Spinal cord (tissue), 10 donors: Measurements from ENCODE around the gene CYP4A22. TPM values are rescaled to one million over a fixed set of nuclear protein-coding genes. Genes with fewer than 3 reads are reported as not detected.

Experiments used
- DNase-seq, 6 donors: peaks; one replicate each; pipeline versions ENCODE4 v3.0.0 to v3.0.0-alpha.2; 2013 to 2015; ENCODE audit warnings: low spot score in 6 of 6, low read depth in 4 of 6
- H3K27ac ChIP-seq: one replicate; pipeline ENCODE4 v1.5.1; 2013; ENCODE audit warnings: low read depth, low read length, control low read depth
- H3K27me3 ChIP-seq: one replicate; pipeline ENCODE4 v1.6.1; 2013; ENCODE audit warnings: low read length; ENCODE audit not compliant: control insufficient read depth, insufficient read depth
- H3K36me3 ChIP-seq: one replicate; pipeline ENCODE4 v1.6.1; 2013; ENCODE audit warnings: low read length; ENCODE audit not compliant: control insufficient read depth, insufficient read depth
- H3K4me1 ChIP-seq: one replicate; pipeline ENCODE4 v1.6.1; 2013; ENCODE audit warnings: low read length; ENCODE audit not compliant: control insufficient read depth, insufficient read depth
- H3K4me3 ChIP-seq: one replicate; pipeline ENCODE4 v1.5.1; 2013; ENCODE audit warnings: low read depth, low read length, control low read depth
- H3K9me3 ChIP-seq: one replicate; pipeline ENCODE4 v1.6.1; 2013; ENCODE audit warnings: low read length; ENCODE audit not compliant: control insufficient read depth, insufficient read depth
- WGBS: methylation state at CpG from one replicate; pipeline ENCODE4 v1.1.5; 2013; ENCODE audit warnings: missing lambda C conversion rate; ENCODE audit not compliant: insufficient coverage; 5-methylcytosine and 5-hydroxymethylcytosine counted together
- polyA plus RNA-seq, 2 donors: library from polyadenylated mRNA; unstranded; fragments of 120-200 nt; gene quantifications; one replicate each; pipeline ENCODE4 v1.2.1, GENCODE V29; 2013; ENCODE audit not compliant: insufficient read length in 2 of 2
- total RNA-seq, 2 donors: library from RNA; depleted of rRNA in 1 of 2; stranded (reverse); fragments of 120-200 nt in 1 of 2; fragments of >200 nt in 1 of 2; gene quantifications; one replicate each; pipeline versions ENCODE4 v1.2.3 to v1.2.4, GENCODE V29; 2013 to 2014
- donor health status: healthy.

Gene CYP4A22
- total and polyA plus RNA-seq, 4 donors = 0.22 to 1.0 (median 0.55) TPM; not detected in 1

GRCh38 chr1:47183308-47184089, 46.3 kb downstream of the CYP4A22 start:
- no peak for DNase-seq
- Histone ChIP-seq H3K27me3 (peaks cover 20% of the 10 kb centered on the region), H3K4me1 (peaks cover 27% of the 10 kb centered on the region), H3K36me3 (no peaks in the 10 kb centered on the region), H3K9me3 (no peaks in the 10 kb centered on the region), H3K4me3 (no peak overlapping the region), H3K27ac (no peak overlapping the region)
- 76% methylated on average over 10 of the region's 11 CpGs for WGBS

GRCh38 chr1:47184090-47184821, 47.0 kb downstream of the CYP4A22 start:
- DNase-seq = no peak
- Histone ChIP-seq H3K4me3 (no peak overlapping the region), H3K9me3 (no peaks in the 10 kb centered on the region), H3K36me3 (no peaks in the 10 kb centered on the region), H3K4me1 (peaks cover 19% of the 10 kb centered on the region), H3K27me3 (peaks cover 20% of the 10 kb centered on the region), H3K27ac (no peak overlapping the region)
- 82% methylated on average over 4 of the region's 5 CpGs for WGBS

- Histone ChIP-seq H3K27me3 (peaks cover 16% of the 10 kb centered on the region), H3K4me1 (peaks cover 15% of the 10 kb centered on the region), H3K4me3 (no peak overlapping the region), H3K36me3 (no peaks in the 10 kb centered on the region), H3K27ac (no peak overlapping the region), H3K9me3 (no peaks in the 10 kb centered on the region)
- DNase-seq = no peak
- 74% methylated on average over 14 of the region's 14 CpGs for WGBS
Observed at GRCh38 chr1:47184822-47185677, 47.8 kb downstream of the CYP4A22 start.

- 90% methylated on average over 12 of the region's 13 CpGs for WGBS
- Histone ChIP-seq H3K27me3 (peaks cover 1% of the 10 kb centered on the region), H3K9me3 (no peaks in the 10 kb centered on the region), H3K4me3 (no peak overlapping the region), H3K27ac (no peak overlapping the region), H3K36me3 (no peaks in the 10 kb centered on the region), H3K4me1 (peaks cover 16% of the 10 kb centered on the region)
- no peak for DNase-seq
Observed at GRCh38 chr1:47186267-47187185, 49.3 kb downstream of the CYP4A22 start.

GRCh38 chr1:47187231-47187925, 50.1 kb downstream of the CYP4A22 start:
- no peaks in the 10 kb centered on the region for H3K36me3 ChIP-seq
- DNase-seq = no peak
- no peaks in the 10 kb centered on the region for H3K9me3 ChIP-seq
- no peaks in the 10 kb centered on the region for H3K27me3 ChIP-seq
- H3K4me3 ChIP-seq = no peak overlapping the region
- H3K27ac ChIP-seq = no peak overlapping the region
- H3K4me1 ChIP-seq = peaks cover 16% of the 10 kb centered on the region
- 88% methylated on average over 11 of the region's 12 CpGs for WGBS

GRCh38 chr1:47187926-47188250, 50.6 kb downstream of the CYP4A22 start:
- no peak for DNase-seq
- WGBS = 81% methylated on average over 2 of the region's 2 CpGs

GRCh38 chr1:47188791-47189785, 51.8 kb downstream of the CYP4A22 start:
- WGBS = 70% methylated on average over 7 of the region's 7 CpGs
- peaks cover 12% of the 10 kb centered on the region for H3K4me1 ChIP-seq
- no peak for DNase-seq
- no peaks in the 10 kb centered on the region for H3K27me3 ChIP-seq
- no peaks in the 10 kb centered on the region for H3K36me3 ChIP-seq
- H3K9me3 ChIP-seq = no peaks in the 10 kb centered on the region
- no peak overlapping the region for H3K4me3 ChIP-seq
- no peak overlapping the region for H3K27ac ChIP-seq

More at GRCh38 chr1:47187926-47188250, 50.6 kb downstream of the CYP4A22 start:
- Histone ChIP-seq H3K27me3 (no peaks in the 10 kb centered on the region), H3K36me3 (no peaks in the 10 kb centered on the region), H3K4me1 (peaks cover 15% of the 10 kb centered on the region), H3K9me3 (no peaks in the 10 kb centered on the region), H3K27ac (no peak overlapping the region), H3K4me3 (no peak overlapping the region)
